D721Med (cell line): ENCODE measurements around the gene GOSR1.
"Not testable (repeated sequence)": the region's sequence is repeated elsewhere in the genome, so short reads cannot be mapped to it uniquely, and the experiment has no call there.

ENCODE experiments used
- DNase-seq: peaks from one replicate; pipeline ENCODE4 v3.0.0; 2011; ENCODE audit warnings: low spot score; ENCODE audit not compliant: insufficient read length
- FAIRE-seq: peaks from 2 replicates; lab custom pipeline; 2011; peaks lifted over from hg19 to GRCh38; lab: Jason Lieb, UNC
- CTCF ChIP-seq: IDR thresholded peaks from 2 replicates; pipeline ENCODE4 v1.5.1; 2012; ENCODE audit warnings: mild to moderate bottlenecking, control low read depth; ENCODE audit not compliant: insufficient read depth; ENCODE audit errors: missing control alignments

GOSR1 gene

GRCh38 chr17:30477083-30477773, at the start of gene GOSR1:
TSS of gene GOSR1 (plus strand) at chr17:30477408. CDS start at chr17:30477434, 26 bp downstream.
- DNase-seq (peak; percentile 74), FAIRE-seq (peak; percentile 77)
- peak; percentile 97 for TF ChIP-seq CTCF

GRCh38 chr17:30427611-30428010, 49.6 kb upstream of the GOSR1 start:
- FAIRE-seq: no peak
- DNase-seq: no peak

GRCh38 chr17:30429155-30429554, 48.1 kb upstream of the GOSR1 start:
- no peak for TF ChIP-seq CTCF
- no peak for DNase-seq
- FAIRE-seq: no peak

More at GRCh38 chr17:30427611-30428010, 49.6 kb upstream of the GOSR1 start:
- TF ChIP-seq CTCF: no peak

GRCh38 chr17:30433514-30433913, 43.7 kb upstream of the GOSR1 start:
- FAIRE-seq (no peak), DNase-seq (no peak)
- no peak for TF ChIP-seq CTCF

GRCh38 chr17:30436729-30437128, 40.5 kb upstream of the GOSR1 start:
- TF ChIP-seq CTCF: no peak
- DNase-seq: no peak
- FAIRE-seq: no peak

GRCh38 chr17:30443721-30444120, 33.5 kb upstream of the GOSR1 start:
- DNase-seq: peak; percentile 34
- no peak for TF ChIP-seq CTCF
- FAIRE-seq: peak; percentile 99

- not testable (repeated sequence) for FAIRE-seq, DNase-seq
Measured at GRCh38 chr17:30446640-30447039, 30.6 kb upstream of the GOSR1 start.
